KMS-11 (cell line): Measurements from ENCODE around the gene RBP5.

Source experiments
- H2AFZ ChIP-seq: fragments of 200-600 bp; sonication (generic); 2 replicates; pipeline ENCODE4 v1.6.1; 2016; ENCODE audit warnings: antibody characterized with exemption, mixed run types, low read depth
- H3K27ac ChIP-seq: fragments of 200-600 bp; sonication (generic); 2 replicates; pipeline ENCODE4 v1.6.1; 2016; ENCODE audit warnings: mild to moderate bottlenecking, mixed run types
- H3K27me3 ChIP-seq: fragments of 200-600 bp; sonication (generic); 2 replicates; pipeline ENCODE4 v1.6.1; 2017; ENCODE audit warnings: mild to moderate bottlenecking, low read depth, mixed run types, moderate library complexity; ENCODE audit not compliant: insufficient read depth
- H3K36me3 ChIP-seq: fragments of 200-600 bp; sonication (generic); 2 replicates; pipeline ENCODE4 v1.6.1; 2017; ENCODE audit warnings: mild to moderate bottlenecking, mixed run types; ENCODE audit not compliant: insufficient read depth
- H3K4me1 ChIP-seq: fragments of 200-600 bp; sonication (generic); 2 replicates; pipeline ENCODE4 v1.6.1; 2016; ENCODE audit warnings: mild to moderate bottlenecking, low read depth, mixed run types; ENCODE audit not compliant: poor library complexity, severe bottlenecking
- H3K4me2 ChIP-seq: fragments of 200-600 bp; sonication (generic); 2 replicates; pipeline ENCODE4 v1.7.0; 2016; ENCODE audit warnings: mild to moderate bottlenecking, mixed run types
- H3K4me3 ChIP-seq: fragments of 200-600 bp; sonication (generic); IDR thresholded peaks from 2 replicates; pipeline ENCODE4 v1.6.1; 2017; ENCODE audit warnings: low read depth, low read length, mixed read lengths; ENCODE audit not compliant: insufficient read depth
- H3K79me2 ChIP-seq: fragments of 200-600 bp; sonication (generic); 2 replicates; pipeline ENCODE4 v1.6.1; 2016; ENCODE audit warnings: low read depth, mixed run types; ENCODE audit not compliant: insufficient read depth
- H3K9ac ChIP-seq: fragments of 200-600 bp; sonication (generic); 2 replicates; pipeline ENCODE4 v1.6.1; 2016; ENCODE audit warnings: mild to moderate bottlenecking, mixed run types
- H4K20me1 ChIP-seq: fragments of 200-600 bp; sonication (generic); 2 replicates; pipeline ENCODE4 v1.6.1; 2016; ENCODE audit warnings: mild to moderate bottlenecking, mixed run types; ENCODE audit not compliant: insufficient read depth
- TF ChIP-seq, protein P1 (sequence below): fragments of 200-600 bp; sonication (generic); conservative IDR thresholded peaks from 2 replicates; pipeline ENCODE4 v1.6.1; 2017; ENCODE audit warnings: low read depth, mild to moderate bottlenecking, antibody characterized with exemption, low read length, moderate library complexity, mixed read lengths

The RBP5 gene

DNA sequence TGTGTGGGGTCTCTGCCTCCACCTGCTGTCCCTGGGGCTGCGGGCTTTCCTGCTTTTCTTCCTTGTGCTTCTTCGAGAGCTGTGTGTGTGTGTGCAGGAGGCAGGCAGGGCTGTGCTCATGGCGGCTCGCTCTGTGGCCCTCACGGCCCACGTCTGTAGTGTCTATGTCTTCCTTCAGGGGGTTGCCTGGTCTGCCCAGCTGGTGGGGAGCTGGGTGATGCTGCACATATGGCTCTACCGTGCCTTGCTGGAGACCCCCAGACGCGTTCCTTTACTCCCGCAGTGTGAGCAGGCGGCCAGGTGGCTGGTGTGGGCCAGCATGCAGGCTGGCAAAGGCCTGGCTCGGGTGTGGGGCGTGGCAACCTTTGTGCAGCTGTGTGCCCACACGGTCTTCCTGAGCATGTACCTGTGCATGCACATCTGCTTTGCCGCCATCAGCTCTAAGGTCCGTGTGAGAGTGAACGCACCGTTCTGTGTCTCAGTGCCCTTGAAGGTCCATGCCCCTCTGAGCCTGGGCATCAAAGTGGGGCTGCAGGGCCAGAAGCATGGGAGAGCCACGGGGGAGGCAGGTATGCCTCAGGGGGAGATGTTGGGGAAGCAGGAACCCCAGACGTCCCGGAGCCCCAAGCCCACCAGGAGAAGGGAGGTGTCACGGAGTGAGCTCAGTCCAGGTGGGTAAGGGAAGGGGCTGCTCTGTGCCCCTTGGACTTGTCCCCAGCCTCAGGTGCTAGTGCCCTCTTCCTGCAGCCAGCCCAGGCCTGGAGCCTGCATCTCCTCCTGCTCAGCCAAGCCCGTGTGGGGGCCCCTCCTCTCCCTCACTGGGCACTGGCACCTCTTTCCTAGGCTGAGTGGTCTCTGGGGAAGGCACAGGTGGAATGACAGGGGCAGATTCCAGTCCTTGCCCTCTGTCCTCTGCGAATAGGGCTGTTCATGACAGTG is 27.8 kb upstream of the RBP5 start:
- H3K27ac ChIP-seq: no peak overlapping the region
- no peak overlapping the region for H2AFZ ChIP-seq
- no peak overlapping the region for H3K9ac ChIP-seq
- H3K36me3 ChIP-seq: no peaks in the 10 kb centered on the region
- H3K4me2 ChIP-seq: no peak overlapping the region
- H4K20me1 ChIP-seq: no peaks in the 10 kb centered on the region
- H3K4me1 ChIP-seq: no peaks in the 10 kb centered on the region
- H3K4me3 ChIP-seq: no peak overlapping the region
- no peaks in the 10 kb centered on the region for H3K27me3 ChIP-seq
- no peaks in the 10 kb centered on the region for H3K79me2 ChIP-seq
- TF ChIP-seq, protein P1, sequence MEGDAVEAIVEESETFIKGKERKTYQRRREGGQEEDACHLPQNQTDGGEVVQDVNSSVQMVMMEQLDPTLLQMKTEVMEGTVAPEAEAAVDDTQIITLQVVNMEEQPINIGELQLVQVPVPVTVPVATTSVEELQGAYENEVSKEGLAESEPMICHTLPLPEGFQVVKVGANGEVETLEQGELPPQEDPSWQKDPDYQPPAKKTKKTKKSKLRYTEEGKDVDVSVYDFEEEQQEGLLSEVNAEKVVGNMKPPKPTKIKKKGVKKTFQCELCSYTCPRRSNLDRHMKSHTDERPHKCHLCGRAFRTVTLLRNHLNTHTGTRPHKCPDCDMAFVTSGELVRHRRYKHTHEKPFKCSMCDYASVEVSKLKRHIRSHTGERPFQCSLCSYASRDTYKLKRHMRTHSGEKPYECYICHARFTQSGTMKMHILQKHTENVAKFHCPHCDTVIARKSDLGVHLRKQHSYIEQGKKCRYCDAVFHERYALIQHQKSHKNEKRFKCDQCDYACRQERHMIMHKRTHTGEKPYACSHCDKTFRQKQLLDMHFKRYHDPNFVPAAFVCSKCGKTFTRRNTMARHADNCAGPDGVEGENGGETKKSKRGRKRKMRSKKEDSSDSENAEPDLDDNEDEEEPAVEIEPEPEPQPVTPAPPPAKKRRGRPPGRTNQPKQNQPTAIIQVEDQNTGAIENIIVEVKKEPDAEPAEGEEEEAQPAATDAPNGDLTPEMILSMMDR: no peak

DNA sequence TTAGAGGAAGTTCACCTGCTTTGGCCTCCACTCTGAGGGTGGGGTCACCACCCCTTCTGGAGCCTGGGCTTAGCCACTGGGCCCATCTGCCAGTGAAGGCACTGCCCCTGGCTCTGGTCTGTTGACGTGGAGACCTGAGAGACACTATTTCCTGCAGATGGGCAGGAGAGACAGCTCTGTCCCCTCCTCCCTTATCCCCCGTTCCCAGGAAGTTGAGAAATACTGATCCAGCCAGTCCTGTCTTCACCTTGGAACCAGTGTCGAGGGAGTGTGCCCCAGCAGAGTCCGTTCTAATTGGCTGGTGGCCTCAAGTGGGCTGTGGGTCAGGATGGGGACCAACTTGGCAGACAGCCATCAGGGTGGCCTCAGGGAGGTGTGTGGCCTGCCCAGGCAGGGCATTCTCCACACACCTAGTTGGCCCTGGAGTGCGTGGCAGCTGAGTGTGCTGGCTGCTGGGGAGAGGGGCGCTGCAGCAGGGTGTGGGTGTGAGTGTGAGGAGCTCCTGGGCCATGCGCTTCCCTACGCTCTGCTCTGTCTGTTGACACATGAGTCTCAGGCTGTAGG is 26.9 kb upstream of the RBP5 start:
- Histone ChIP-seq H3K79me2 (no peaks in the 10 kb centered on the region), H3K36me3 (no peaks in the 10 kb centered on the region), H3K27me3 (no peaks in the 10 kb centered on the region), H3K4me2 (no peak overlapping the region), H3K27ac (no peak overlapping the region), H4K20me1 (no peaks in the 10 kb centered on the region), H3K4me3 (no peak overlapping the region), H3K4me1 (no peaks in the 10 kb centered on the region), H3K9ac (no peak overlapping the region), H2AFZ (no peak overlapping the region)
- TF ChIP-seq, protein P1: no peak

DNA sequence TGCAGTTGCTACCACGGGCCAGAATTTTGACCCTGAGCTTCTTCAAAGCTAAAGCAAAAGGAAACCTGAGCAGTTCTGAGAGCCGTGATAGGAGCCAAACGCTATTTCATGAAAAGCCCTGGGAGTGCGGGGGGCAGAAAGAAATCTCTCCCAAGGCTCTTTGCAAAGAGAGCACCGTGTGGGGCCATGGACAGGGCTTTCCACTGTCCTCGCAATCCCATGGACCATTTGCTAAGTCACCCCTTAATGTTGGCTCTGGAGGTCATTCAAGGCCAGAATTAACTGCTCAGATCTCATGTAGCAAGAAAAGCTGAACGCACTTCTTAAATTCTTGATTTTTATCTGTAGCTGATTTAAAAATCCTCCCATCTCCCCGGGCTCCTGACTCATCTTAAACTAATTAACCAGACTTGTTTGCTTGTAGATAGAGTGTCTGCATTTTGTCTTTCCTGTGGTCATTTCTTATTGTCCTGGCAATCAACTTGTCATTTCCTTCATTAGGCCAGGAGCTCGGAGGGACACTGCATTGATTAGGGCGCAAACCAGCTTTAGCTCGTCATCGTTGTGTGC is 26.3 kb upstream of the RBP5 start:
- Histone ChIP-seq H3K9ac (no peak overlapping the region), H3K4me2 (no peak overlapping the region), H3K27ac (no peak overlapping the region), H3K36me3 (no peaks in the 10 kb centered on the region), H3K4me1 (no peaks in the 10 kb centered on the region), H4K20me1 (no peaks in the 10 kb centered on the region), H3K4me3 (no peak overlapping the region), H3K27me3 (no peaks in the 10 kb centered on the region), H2AFZ (no peak overlapping the region), H3K79me2 (no peaks in the 10 kb centered on the region)
- TF ChIP-seq, protein P1: no peak

DNA sequence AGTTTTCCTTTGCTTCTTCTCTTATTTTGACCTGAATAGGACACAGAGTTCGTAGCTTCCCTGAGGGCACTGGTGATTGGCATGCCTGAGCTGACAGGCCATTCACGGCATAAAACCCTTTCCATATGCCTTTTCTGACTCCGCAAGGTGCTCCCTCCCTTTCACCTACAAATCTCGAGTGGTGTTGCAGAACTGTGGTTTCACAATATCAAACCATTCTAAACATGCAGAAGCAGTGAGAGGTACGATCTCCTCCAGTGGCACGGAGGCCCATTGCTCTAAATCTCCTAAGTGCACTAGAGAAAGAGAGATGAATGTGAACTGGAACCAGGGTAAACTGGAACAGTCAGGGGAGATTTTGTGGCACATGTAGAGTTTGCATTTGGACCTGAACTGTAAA is 25.4 kb upstream of the RBP5 start:
- no peaks in the 10 kb centered on the region for H3K4me1 ChIP-seq
- TF ChIP-seq, protein P1: no peak
- no peaks in the 10 kb centered on the region for H3K36me3 ChIP-seq
- H2AFZ ChIP-seq: no peak overlapping the region
- H3K27ac ChIP-seq: no peak overlapping the region
- no peaks in the 10 kb centered on the region for H3K79me2 ChIP-seq
- no peak overlapping the region for H3K9ac ChIP-seq
- H3K4me2 ChIP-seq: no peak overlapping the region
- no peaks in the 10 kb centered on the region for H3K27me3 ChIP-seq
- no peak overlapping the region for H3K4me3 ChIP-seq
- no peaks in the 10 kb centered on the region for H4K20me1 ChIP-seq
